ENCODE measurements around the gene WT1. TPM values are rescaled to one million over a fixed set of nuclear protein-coding genes. Genes with fewer than 3 reads are reported as not detected.

WT1 gene
- total RNA-seq, 1 donor from 2014 or later: not detected

GRCh38 chr11:32390712-32391111, 44.6 kb downstream of the WT1 start:
- DNase-seq (ENCODE audit: extremely low spot score, unreplicated experiment): no peak
- no peaks in the 10 kb centered on the region for H3K9me3 Mint-ChIP-seq (ENCODE audit: unreplicated experiment)
- no peak for TF ChIP-seq CTCF (IDR thresholded peaks at IDR 0.05)
- H3K4me1 Mint-ChIP-seq (ENCODE audit: unreplicated experiment): no peaks in the 10 kb centered on the region
- H3K27me3 Mint-ChIP-seq (ENCODE audit: unreplicated experiment): no peaks in the 10 kb centered on the region
- H3K4me3 Mint-ChIP-seq (ENCODE audit: unreplicated experiment): no peak overlapping the region
- H3K27ac Mint-ChIP-seq (ENCODE audit: unreplicated experiment): no peak overlapping the region
- no peaks in the 10 kb centered on the region for H3K36me3 Mint-ChIP-seq (ENCODE audit: unreplicated experiment)

GRCh38 chr11:32388871-32389770, 46.2 kb downstream of the WT1 start:
- no peak for DNase-seq (ENCODE audit: extremely low spot score, unreplicated experiment)
- Mint-ChIP-seq H3K27ac (ENCODE audit: unreplicated experiment) (no peak overlapping the region), H3K4me3 (ENCODE audit: unreplicated experiment) (no peak overlapping the region), H3K36me3 (ENCODE audit: unreplicated experiment) (no peaks in the 10 kb centered on the region), H3K9me3 (ENCODE audit: unreplicated experiment) (no peaks in the 10 kb centered on the region), H3K27me3 (ENCODE audit: unreplicated experiment) (no peaks in the 10 kb centered on the region), H3K4me1 (ENCODE audit: unreplicated experiment) (no peaks in the 10 kb centered on the region)
- TF ChIP-seq CTCF (IDR thresholded peaks at IDR 0.05): no peak

- Mint-ChIP-seq H3K27ac (ENCODE audit: unreplicated experiment) (no peak overlapping the region), H3K36me3 (ENCODE audit: unreplicated experiment) (no peaks in the 10 kb centered on the region), H3K4me1 (ENCODE audit: unreplicated experiment) (no peaks in the 10 kb centered on the region), H3K27me3 (ENCODE audit: unreplicated experiment) (peaks cover under 1% of the 10 kb centered on the region), H3K9me3 (ENCODE audit: unreplicated experiment) (no peaks in the 10 kb centered on the region), H3K4me3 (ENCODE audit: unreplicated experiment) (no peak overlapping the region)
- TF ChIP-seq CTCF (IDR thresholded peaks at IDR 0.05): no peak
- no peak for DNase-seq (ENCODE audit: extremely low spot score, unreplicated experiment)
Measured at GRCh38 chr11:32388365-32388764, 47.0 kb downstream of the WT1 start.

- no peak for TF ChIP-seq CTCF (IDR thresholded peaks at IDR 0.05)
- Mint-ChIP-seq H3K27me3 (ENCODE audit: unreplicated experiment) (peaks cover 2% of the 10 kb centered on the region), H3K4me1 (ENCODE audit: unreplicated experiment) (no peaks in the 10 kb centered on the region), H3K27ac (ENCODE audit: unreplicated experiment) (no peak overlapping the region), H3K36me3 (ENCODE audit: unreplicated experiment) (no peaks in the 10 kb centered on the region), H3K9me3 (ENCODE audit: unreplicated experiment) (no peaks in the 10 kb centered on the region), H3K4me3 (ENCODE audit: unreplicated experiment) (no peak overlapping the region)
- no peak for DNase-seq (ENCODE audit: extremely low spot score, unreplicated experiment)
Measured at GRCh38 chr11:32387411-32387810, 47.9 kb downstream of the WT1 start.

- no peaks in the 10 kb centered on the region for H3K4me1 Mint-ChIP-seq (ENCODE audit: unreplicated experiment)
- TF ChIP-seq CTCF (IDR thresholded peaks at IDR 0.05): no peak
- no peak for DNase-seq (ENCODE audit: extremely low spot score, unreplicated experiment)
- H3K9me3 Mint-ChIP-seq (ENCODE audit: unreplicated experiment): no peaks in the 10 kb centered on the region
- no peak overlapping the region for H3K4me3 Mint-ChIP-seq (ENCODE audit: unreplicated experiment)
- H3K36me3 Mint-ChIP-seq (ENCODE audit: unreplicated experiment): no peaks in the 10 kb centered on the region
- H3K27me3 Mint-ChIP-seq (ENCODE audit: unreplicated experiment): peaks cover 2% of the 10 kb centered on the region
- no peak overlapping the region for H3K27ac Mint-ChIP-seq (ENCODE audit: unreplicated experiment)
Measured at GRCh38 chr11:32386770-32387377, 48.5 kb downstream of the WT1 start.

All from osteocyte (in vitro differentiated cells).